Upper lobe of right lung (tissue), 1 donor: ENCODE data around the gene MRPS11. TPM values are rescaled to one million over a fixed set of nuclear protein-coding genes. Genes with fewer than 3 reads are reported as not detected.

Experiments
- ATAC-seq: fragments of 200-7000 bp; cut with Tn5 transposase; one replicate; pipeline ENCODE4 v1.9.1; 2020; ENCODE audit warnings: mild to moderate bottlenecking, moderate library complexity
- DNase-seq: peaks from one replicate; pipeline ENCODE4 v3.0.0-alpha.2; 2020
- H3K27ac ChIP-seq: fragments of 200-600 bp; one replicate; pipeline ENCODE4 v1.8.0; 2022
- H3K27me3 ChIP-seq: fragments of 200-600 bp; one replicate; pipeline ENCODE4 v1.8.0; 2022; ENCODE audit warnings: mild to moderate bottlenecking
- H3K36me3 ChIP-seq: fragments of 200-600 bp; one replicate; pipeline ENCODE4 v1.8.0; 2022
- H3K4me1 ChIP-seq: fragments of 200-600 bp; one replicate; pipeline ENCODE4 v1.8.0; 2022
- H3K4me3 ChIP-seq: fragments of 200-600 bp; one replicate; pipeline ENCODE4 v1.8.0; 2022; ENCODE audit warnings: mild to moderate bottlenecking
- H3K9me3 ChIP-seq: fragments of 200-600 bp; one replicate; pipeline ENCODE4 v1.8.0; 2022
- intact Hi-C: fragments of 100-400 bp; cut with DNase I; formaldehyde crosslinking; loops from one replicate; pipeline ENCODE4 v1.11.0; 2022
- total RNA-seq: library from RNA; stranded (reverse); fragmentation: NEBNext Ultra II Directional; extraction: Animal tissue kit (Norgen Biotek cat#: 25700); gene quantifications from one replicate; pipeline ENCODE4 v1.2.1, GENCODE V29; 2021
- TF ChIP-seq, protein P1 (sequence below): fragments of 200-600 bp; IDR thresholded peaks from one replicate; pipeline ENCODE4 v1.8.0; 2022; ENCODE audit warnings: antibody characterized with exemption
- donor health status: DM: no; HTN: yes; CAD: no; lungs with severe emphysema.

MRPS11 gene
- total RNA-seq, 1 donor from 2014 or later, result 33.7 TPM

- H3K4me3 ChIP-seq, result no peak overlapping the region
- H3K27ac ChIP-seq, result no peak overlapping the region
- DNase-seq, result no peak
- intact Hi-C loops, result no loop called here
- H3K4me1 ChIP-seq, result no peaks in the 10 kb centered on the region
- no peaks in the 10 kb centered on the region for H3K9me3 ChIP-seq
- H3K36me3 ChIP-seq, result peaks cover 39% of the 10 kb centered on the region
- no peak for ATAC-seq
- TF ChIP-seq, protein P1, sequence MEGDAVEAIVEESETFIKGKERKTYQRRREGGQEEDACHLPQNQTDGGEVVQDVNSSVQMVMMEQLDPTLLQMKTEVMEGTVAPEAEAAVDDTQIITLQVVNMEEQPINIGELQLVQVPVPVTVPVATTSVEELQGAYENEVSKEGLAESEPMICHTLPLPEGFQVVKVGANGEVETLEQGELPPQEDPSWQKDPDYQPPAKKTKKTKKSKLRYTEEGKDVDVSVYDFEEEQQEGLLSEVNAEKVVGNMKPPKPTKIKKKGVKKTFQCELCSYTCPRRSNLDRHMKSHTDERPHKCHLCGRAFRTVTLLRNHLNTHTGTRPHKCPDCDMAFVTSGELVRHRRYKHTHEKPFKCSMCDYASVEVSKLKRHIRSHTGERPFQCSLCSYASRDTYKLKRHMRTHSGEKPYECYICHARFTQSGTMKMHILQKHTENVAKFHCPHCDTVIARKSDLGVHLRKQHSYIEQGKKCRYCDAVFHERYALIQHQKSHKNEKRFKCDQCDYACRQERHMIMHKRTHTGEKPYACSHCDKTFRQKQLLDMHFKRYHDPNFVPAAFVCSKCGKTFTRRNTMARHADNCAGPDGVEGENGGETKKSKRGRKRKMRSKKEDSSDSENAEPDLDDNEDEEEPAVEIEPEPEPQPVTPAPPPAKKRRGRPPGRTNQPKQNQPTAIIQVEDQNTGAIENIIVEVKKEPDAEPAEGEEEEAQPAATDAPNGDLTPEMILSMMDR, result no peak
- H3K27me3 ChIP-seq, result no peaks in the 10 kb centered on the region
Measured at GRCh38 chr15:88526247-88526879, 58.9 kb downstream of the MRPS11 start.

GRCh38 chr15:88529021-88529630 lies 61.6 kb downstream of the MRPS11 start:
- Histone ChIP-seq H3K9me3 (no peaks in the 10 kb centered on the region), H3K4me1 (no peaks in the 10 kb centered on the region), H3K27ac (no peak overlapping the region), H3K36me3 (peaks cover 39% of the 10 kb centered on the region), H3K27me3 (no peaks in the 10 kb centered on the region), H3K4me3 (no peak overlapping the region)
- DNase-seq (no peak), ATAC-seq (no peak)
- TF ChIP-seq, protein P1, result no peak
- intact Hi-C loops, result no loop called here

Other genes with a start within 250 kb of the MRPS11 start
- 2.8 TPM for gene NTRK3, start 211.0 kb upstream of the MRPS11 start, total RNA-seq
- gene MRPL46, start 320 bp upstream of the MRPS11 start, total RNA-seq, result 17.0 TPM
- 5.4 TPM for gene DET1, start 79.0 kb downstream of the MRPS11 start, total RNA-seq
- 34.6 TPM for gene AEN, start 153.6 kb downstream of the MRPS11 start, total RNA-seq
- gene ISG20, start 171.3 kb downstream of the MRPS11 start, total RNA-seq, result 34.9 TPM